Peyer's patch (tissue), 4 donors: ENCODE measurements around the gene GABBR2.

ENCODE experiments used
- POLR2A ChIP-seq, 2 donors: fragments of 450-650 bp; IDR thresholded peaks; one replicate each; pipeline ENCODE4 v1.5.1; 2017; ENCODE audit warnings: antibody characterized with exemption in 2 of 2, mild to moderate bottlenecking in 2 of 2, moderate library complexity in 2 of 2
- TF ChIP-seq, protein P1 (sequence below), 6 experiments: fragments of 450-650 bp in 4 of 6; fragments of 200-600 bp in 2 of 6; sonication (generic) in 1 of 6; IDR thresholded peaks; one replicate each; pipeline ENCODE4 v1.5.1; 2017 to 2019; ENCODE audit warnings: antibody characterized with exemption in 6 of 6, mild to moderate bottlenecking in 3 of 6, moderate library complexity in 1 of 6

DNA sequence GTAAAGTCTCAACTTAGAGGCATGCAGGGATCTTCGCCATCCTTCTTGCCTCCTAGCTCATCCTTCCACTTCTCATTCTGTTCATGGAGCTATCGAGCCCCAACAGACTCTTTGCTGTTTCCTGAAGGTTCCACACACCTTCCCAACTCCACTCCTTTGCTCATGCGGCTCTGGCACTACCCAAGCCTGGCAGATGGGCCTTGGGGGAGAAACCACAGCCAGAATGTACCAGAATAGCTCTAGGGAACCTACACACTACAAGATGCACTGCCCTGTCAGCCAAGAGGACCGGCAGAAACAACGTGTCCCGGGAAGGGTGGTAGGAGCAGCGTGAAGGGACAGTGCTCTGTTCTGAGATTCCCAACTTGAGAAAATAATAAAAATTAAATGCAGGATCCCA, 178.9 kb downstream of the GABBR2 start:
- TF ChIP-seq, protein P1, sequence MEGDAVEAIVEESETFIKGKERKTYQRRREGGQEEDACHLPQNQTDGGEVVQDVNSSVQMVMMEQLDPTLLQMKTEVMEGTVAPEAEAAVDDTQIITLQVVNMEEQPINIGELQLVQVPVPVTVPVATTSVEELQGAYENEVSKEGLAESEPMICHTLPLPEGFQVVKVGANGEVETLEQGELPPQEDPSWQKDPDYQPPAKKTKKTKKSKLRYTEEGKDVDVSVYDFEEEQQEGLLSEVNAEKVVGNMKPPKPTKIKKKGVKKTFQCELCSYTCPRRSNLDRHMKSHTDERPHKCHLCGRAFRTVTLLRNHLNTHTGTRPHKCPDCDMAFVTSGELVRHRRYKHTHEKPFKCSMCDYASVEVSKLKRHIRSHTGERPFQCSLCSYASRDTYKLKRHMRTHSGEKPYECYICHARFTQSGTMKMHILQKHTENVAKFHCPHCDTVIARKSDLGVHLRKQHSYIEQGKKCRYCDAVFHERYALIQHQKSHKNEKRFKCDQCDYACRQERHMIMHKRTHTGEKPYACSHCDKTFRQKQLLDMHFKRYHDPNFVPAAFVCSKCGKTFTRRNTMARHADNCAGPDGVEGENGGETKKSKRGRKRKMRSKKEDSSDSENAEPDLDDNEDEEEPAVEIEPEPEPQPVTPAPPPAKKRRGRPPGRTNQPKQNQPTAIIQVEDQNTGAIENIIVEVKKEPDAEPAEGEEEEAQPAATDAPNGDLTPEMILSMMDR (IDR thresholded peaks at IDR 0.05), result no peak
- no peak for TF ChIP-seq POLR2A (IDR thresholded peaks at IDR 0.05)
